ENCODE results near the gene LMO1. TPM values are rescaled to one million over a fixed set of nuclear protein-coding genes. Genes with fewer than 3 reads are reported as not detected.
A peak's percentile ranks its signal among the peaks of the same experiment; 100 is the strongest.

LMO1 gene
- total RNA-seq, result not detected

DNA sequence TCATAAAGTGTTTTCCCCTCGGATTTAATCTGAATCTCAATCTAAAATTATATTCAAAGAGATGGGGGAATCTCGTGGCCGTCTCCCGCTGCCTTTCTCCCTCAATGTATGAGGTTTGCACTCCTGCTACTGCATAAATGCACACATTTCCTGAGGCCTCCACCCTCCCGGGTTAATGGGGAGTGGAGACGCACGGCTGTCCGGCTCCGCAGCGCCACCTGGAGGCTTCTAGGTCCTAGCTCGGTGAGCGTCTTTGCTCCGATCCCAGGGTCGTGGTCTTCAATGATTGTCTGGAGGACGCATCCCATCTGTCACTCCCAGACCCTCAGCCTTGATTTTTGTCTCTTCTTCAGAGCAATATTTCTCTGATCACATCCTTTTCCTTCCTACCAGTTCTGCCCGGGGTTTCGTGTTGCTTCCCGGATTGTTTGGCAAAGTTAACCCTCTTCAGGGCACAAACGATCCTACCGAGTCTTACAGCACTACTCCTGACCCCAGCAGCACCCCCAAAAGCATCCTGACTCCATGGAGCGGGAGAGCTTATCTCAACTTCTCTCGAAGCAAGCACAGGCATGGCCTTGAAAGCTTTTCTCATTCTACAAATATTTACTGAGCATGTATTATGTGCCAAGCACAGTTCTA lies at the start of gene LMO1:
Gene LMO1, minus strand, starts transcription at position 110 of the 642 bp plus-strand sequence. CDS start 516 bp downstream, outside the sequence.
- Mint-ChIP-seq H3K36me3 (no peaks in the 10 kb centered on the region), H3K27ac (no peak within 1 kb of the TSS), H3K9me3 (no peaks in the 10 kb centered on the region)
- ATAC-seq (peak; percentile 80 to 82), DNase-seq (ENCODE audit: low spot score in 2 of 2) (peak; percentile 62 to 84)

DNA sequence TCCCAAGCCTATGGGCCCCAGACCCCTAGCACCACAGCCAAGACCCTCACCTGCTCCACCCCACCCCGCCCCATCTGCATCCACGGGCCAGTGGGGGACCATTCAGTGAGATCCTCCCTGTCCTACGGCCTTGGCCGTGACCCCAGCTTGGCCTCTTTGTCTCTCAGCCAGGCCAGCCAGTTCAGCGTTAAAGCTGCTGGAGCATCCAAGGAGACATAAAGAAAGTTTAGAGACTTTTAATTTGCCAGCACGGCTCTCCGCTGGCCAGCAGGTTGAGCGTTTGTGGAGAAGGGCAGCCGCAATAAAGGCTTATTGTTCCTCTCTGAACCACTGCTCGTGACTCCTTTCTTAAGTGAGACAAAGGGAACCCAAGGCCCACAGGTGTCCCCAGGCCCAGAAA lies 49.3 kb upstream of the LMO1 start:
- no peak for DNase-seq (ENCODE audit: low spot score in 2 of 2)
- no peak for ATAC-seq
- H3K27ac Mint-ChIP-seq, result no peak overlapping the region
- no peaks in the 10 kb centered on the region for H3K36me3 Mint-ChIP-seq
- no peaks in the 10 kb centered on the region for H3K9me3 Mint-ChIP-seq

DNA sequence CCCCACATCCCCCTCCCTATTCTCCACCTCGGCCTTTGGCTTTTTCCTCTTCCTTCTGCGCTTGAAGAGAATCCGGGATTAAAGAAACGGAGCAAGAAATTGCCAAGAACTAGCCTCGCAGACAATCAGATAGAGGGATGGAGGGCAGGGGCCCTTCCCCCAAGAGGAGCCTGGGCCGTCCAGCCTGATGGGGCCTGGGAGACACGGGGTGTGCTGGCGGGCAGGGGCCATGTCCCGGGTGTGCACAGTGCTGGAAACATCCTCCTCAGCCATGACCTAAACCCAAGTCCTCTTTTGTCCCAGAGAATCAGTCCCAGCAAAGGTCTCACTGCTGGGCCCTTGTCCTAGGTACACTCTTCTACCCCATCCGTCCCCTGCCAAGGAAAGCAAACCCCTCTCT lies 47.7 kb upstream of the LMO1 start:
- no peak overlapping the region for H3K27ac Mint-ChIP-seq
- ATAC-seq (no peak), DNase-seq (ENCODE audit: low spot score in 2 of 2) (no peak)
- H3K36me3 Mint-ChIP-seq, result no peaks in the 10 kb centered on the region
- no peaks in the 10 kb centered on the region for H3K9me3 Mint-ChIP-seq

DNA sequence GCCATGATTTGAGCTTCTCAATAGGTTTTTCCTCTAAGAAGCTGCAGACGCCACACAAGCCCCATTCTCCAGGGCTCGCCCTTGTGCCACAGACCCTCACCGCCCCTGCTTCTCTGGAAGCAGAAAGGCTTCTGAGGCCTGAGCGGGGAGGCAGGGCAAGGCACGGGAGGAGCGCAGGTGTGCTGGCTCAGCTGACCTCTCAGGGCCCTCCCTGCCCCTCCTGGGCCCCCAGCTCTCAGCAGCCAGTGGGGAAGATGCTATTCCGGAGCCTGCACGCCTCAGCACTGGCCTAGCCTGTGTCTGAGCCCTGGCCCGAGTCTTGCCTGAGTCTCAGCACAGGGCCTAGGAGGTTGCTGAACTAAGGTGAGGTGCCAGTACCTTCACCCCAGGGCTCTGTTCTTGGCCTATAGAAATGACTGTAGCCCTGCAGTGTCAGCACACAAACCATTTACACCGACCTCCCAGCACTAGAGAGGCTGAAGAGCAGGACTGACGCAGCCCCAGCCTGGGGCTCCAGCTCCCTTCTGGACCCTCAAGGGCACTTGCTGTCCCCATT lies 47.1 kb upstream of the LMO1 start:
- no peak for DNase-seq (ENCODE audit: low spot score in 2 of 2)
- H3K36me3 Mint-ChIP-seq, result no peaks in the 10 kb centered on the region
- no peak overlapping the region for H3K27ac Mint-ChIP-seq
- H3K9me3 Mint-ChIP-seq, result no peaks in the 10 kb centered on the region
- no peak for ATAC-seq

DNA sequence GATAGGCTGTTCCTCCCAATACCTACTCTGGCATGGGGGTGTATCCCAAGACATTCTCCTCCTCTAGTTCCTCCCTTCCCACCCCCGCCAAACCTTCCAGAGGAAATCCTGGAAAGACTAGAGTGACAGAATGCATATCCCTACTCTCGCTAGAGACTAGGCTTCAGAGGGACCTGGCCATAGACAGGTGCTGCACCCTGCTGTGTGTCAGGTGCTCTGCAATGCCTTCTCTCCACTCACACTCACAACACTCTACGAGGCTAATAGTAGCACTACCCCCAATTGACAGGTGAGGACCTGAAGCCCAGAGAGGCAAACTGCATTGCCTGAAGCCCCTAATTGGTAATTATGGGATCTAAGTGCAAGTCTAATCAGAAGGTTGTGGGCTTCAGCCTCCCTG lies 46.2 kb upstream of the LMO1 start:
- DNase-seq (ENCODE audit: low spot score in 2 of 2) (no peak), ATAC-seq (peak in 1 of 2 donors; percentile 43)
- Mint-ChIP-seq H3K36me3 (peaks cover under 1% of the 10 kb centered on the region in 2 donors), H3K27ac (peak overlapping the region in 1 of 2 donors; percentile 55), H3K9me3 (peaks cover under 1 to 2% of the 10 kb centered on the region in 2 donors)

DNA sequence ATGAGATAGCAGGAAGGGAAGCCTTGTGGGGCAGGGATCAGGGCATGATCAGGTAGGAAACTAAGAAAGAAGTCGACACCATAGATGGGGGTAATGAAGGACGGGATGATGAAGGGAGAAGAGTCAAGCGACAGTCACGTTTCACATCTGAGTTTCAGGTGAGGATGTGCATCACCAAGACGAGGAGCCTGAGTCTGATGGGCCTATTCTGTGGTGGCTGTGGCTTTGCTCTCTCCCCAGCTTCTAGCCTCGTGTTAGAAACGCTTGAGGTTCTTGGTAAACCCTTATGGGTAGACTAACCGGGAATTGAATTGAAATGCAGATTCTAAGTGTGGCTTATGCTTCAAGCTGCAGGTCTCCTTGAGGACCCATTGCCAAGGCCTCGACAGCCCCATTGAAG lies 45.6 kb upstream of the LMO1 start:
- Mint-ChIP-seq H3K9me3 (peaks cover 5 to 8% of the 10 kb centered on the region in 2 donors), H3K27ac (no peak overlapping the region), H3K36me3 (peaks cover 6% of the 10 kb centered on the region in 2 donors)
- DNase-seq (ENCODE audit: low spot score in 2 of 2), result no peak
- ATAC-seq, result peak in 1 of 2 donors; percentile 29

DNA sequence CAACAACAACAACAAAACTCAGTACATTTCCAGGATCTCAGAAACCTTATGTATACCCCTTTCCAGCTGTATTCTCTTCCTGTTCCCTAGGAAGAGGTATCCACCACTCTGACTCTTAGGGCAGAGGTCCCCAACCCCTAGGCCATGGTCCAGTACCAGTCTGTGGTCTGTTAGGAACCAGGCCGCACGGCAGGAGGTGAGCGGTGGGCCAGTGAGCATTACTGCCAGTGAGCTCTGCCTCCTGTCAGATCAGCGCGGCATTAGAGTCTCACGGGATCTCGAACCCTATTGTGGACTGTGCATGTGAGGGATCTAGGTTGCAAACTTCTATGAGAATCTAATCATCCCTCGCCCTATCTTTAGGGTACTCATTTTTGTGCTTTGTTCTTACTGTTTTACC lies 43.9 kb upstream of the LMO1 start:
- no peak for DNase-seq (ENCODE audit: low spot score in 2 of 2)
- Mint-ChIP-seq H3K9me3 (peaks cover 9 to 15% of the 10 kb centered on the region in 2 donors), H3K36me3 (peaks cover 6 to 8% of the 10 kb centered on the region in 2 donors), H3K27ac (no peak overlapping the region)
- no peak for ATAC-seq

DNA sequence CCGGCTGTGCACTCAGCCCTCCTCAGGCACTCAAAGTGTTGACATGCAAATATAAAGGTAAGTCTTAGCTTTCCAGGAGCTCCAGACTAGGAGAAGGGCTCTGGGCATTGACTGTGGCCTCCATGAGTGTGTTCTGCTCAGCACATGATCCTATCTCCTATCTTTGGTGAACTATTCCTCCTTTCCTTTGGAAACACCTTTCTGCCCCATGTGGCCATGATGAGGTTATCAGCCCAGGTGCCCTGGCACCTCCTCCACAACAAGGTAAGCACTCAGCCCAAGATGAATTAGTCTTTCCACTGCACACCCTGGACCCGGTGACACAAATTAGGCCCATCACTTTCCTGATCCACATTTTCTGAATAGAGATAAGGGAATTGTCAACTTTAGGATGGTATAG lies 37.9 kb upstream of the LMO1 start:
- Mint-ChIP-seq H3K27ac (no peak overlapping the region), H3K9me3 (peaks cover 14 to 24% of the 10 kb centered on the region in 2 donors), H3K36me3 (peaks cover 8 to 14% of the 10 kb centered on the region in 2 donors)
- DNase-seq (ENCODE audit: low spot score in 2 of 2) (no peak), ATAC-seq (no peak)

DNA sequence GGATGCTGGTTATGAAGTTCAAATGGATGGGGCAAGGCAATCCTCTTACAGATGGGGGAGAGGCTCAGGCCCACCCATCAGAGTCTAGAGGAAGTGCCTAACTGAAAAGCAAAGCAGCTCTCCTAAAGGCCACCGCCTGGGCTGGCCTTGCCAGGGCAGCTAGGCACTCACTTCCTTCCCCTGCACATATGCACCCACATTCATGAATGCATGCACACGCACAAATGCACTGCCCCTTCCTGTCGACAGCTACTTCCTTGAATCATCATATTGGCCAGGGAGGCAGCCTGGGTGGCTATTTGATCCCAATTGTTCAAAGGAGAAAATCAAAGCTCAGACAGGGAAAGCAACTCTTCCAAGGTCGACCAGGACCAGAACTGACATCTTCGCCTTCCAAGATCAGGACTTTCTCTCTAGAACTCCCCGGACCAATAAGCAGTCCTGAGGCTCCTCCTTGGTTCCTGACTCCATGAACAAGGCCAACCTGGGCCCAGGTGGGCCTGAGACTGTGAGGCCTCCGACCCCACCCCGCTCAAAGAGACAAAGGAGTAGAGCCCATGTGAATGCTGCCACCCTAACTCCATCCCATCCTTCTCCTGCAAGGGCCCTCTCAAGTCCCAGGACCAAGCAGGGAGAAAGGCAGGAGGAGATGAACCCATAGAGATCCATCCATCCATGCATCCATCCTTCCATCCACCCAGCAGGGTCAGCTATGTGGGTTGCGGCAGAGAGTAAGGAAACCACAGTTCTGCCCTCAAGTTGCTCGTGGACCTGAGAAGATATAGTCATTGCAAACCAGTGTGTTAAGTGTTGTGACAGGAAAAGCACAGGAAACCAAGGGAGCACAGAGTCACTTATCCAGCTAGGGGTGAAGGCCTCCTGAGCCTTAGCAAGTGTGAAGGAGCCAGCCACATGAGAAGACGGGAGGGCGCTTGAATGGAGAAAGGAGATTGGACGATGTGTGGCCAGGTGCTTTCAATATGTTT lies 35.4 kb upstream of the LMO1 start:
- Mint-ChIP-seq H3K27ac (no peak overlapping the region), H3K36me3 (peaks cover 0 to 7% of the 10 kb centered on the region in 2 donors), H3K9me3 (peaks cover 9 to 15% of the 10 kb centered on the region in 2 donors)
- ATAC-seq, result no peak
- DNase-seq (ENCODE audit: low spot score in 2 of 2), result peak in 1 of 2 donors; percentile 35

DNA sequence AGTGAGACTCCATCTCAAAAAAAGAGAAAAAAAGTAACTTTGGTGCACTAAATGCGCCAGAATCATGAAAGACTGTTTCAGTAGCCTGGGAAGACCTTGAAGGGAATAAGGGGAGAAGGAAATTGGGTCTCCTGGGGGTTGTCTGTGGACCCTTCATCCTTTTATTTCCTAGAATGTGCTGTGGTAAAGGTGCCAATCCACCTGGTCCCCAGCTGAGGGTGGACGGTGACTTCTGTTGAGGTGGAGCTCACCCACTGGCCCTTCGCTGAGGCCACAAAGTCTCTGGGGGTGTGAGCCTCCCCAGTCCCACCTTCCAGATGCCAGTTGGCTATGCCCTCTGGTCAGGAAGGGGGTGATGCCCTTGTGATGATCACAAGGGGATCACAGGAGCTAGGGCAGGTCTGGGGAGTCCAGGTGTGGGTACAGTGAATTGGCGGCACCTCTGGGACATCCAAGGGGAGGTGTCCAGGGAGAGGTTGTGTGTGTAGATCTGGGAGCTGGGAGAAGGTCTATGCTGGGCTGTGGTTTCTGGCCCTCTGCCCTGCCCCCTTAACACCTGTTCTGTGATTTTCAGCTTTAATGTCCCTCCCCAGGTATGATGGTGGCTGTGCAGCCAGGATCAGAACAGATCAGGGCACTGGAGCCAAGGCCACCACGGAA lies 34.2 kb upstream of the LMO1 start:
- Mint-ChIP-seq H3K9me3 (peaks cover 8 to 13% of the 10 kb centered on the region in 2 donors), H3K36me3 (peaks cover 0 to 7% of the 10 kb centered on the region in 2 donors), H3K27ac (no peak overlapping the region)
- DNase-seq (ENCODE audit: low spot score in 2 of 2), result peak in 1 of 2 donors; percentile 34
- no peak for ATAC-seq

DNA sequence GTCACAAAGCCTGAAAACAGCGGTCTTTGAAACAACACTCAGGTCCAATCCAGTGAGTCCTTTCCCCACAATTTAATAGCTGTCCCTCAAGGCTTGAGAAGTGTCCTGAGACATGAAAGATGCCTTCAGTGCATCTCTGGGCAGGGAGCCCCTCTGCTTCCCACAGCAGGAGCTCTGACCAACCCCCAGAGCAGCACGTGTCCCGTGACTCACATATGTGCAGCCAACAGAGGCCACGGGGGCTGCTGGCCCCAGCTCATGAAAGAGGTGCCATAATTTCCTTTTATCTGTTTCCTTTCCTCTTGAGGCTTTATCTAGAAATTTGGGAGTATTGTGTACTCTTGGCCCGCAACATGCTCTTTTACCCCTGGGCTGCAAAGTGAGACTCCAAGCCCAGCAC lies 33.2 kb upstream of the LMO1 start:
- H3K27ac Mint-ChIP-seq, result no peak overlapping the region
- H3K36me3 Mint-ChIP-seq, result peaks cover 0 to 3% of the 10 kb centered on the region in 2 donors
- DNase-seq (ENCODE audit: low spot score in 2 of 2) (peak in 1 of 2 donors; percentile 11), ATAC-seq (no peak)
- peaks cover 0 to 3% of the 10 kb centered on the region in 2 donors for H3K9me3 Mint-ChIP-seq

DNA sequence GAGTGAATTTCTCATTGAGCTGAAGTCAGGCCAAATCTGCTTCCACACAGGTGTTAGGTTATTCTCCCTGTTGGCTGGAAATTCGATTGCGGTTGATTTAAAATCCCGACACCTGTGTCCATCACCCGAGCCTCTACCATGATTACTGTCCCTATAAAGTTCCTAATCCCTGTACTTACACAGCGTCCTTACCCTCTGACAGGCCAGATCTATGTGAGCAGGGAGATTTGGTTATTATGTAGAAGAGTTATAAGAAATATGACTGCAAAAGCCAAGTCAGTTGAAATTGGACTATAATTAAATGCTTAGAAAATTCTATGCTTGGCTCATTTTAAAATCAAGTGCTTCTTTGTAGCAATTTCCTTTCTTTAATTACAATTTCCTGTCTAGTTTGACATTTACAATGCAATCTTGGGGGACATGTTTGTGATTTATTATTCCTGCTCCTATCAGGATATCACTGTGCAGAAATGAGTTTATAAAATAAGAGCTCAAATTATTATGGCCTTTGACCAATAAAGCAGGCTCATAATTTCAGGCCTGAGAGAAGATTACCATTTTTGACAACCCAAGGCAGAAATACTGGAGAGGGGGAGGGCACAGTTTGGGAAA lies 32.5 kb upstream of the LMO1 start:
- ATAC-seq (no peak), DNase-seq (ENCODE audit: low spot score in 2 of 2) (no peak)
- no peaks in the 10 kb centered on the region for H3K36me3 Mint-ChIP-seq
- H3K27ac Mint-ChIP-seq, result no peak overlapping the region
- H3K9me3 Mint-ChIP-seq, result peaks cover 0 to 3% of the 10 kb centered on the region in 2 donors

DNA sequence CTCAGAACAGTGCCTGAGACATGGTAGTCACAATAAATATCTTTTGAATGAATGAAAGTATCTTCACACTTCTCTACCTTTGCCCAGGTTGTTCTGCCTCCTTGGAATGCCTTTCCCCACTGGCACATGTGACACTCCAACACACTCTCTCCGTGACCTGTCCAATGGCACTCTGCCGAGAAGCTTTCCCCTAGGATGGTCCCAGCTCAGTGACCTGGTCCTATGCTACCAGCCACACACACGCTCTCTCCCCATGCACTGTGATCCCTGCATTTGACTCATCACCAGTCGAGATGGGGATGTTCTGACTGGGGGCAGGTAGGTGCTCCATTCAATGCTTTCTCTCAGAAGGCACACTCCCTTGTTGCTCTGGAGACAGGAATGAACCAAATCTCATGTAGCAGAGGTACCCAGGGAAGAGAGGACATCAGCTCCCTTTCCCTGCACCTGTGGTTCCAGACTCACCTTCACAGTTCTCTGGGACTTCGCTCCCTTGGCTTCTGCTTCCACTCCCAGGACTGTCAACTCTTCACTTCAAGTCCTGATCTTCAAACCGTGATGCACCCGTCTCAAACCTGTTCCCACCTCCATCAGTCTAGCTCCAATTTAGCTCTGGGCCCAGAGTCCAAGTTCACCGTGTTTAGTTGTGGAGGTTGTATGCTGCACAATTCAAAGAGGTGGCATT lies 30.7 kb upstream of the LMO1 start:
- Mint-ChIP-seq H3K9me3 (no peaks in the 10 kb centered on the region), H3K36me3 (no peaks in the 10 kb centered on the region), H3K27ac (no peak overlapping the region)
- peak in 1 of 2 donors; percentile 34 for DNase-seq (ENCODE audit: low spot score in 2 of 2)
- ATAC-seq, result no peak

DNA sequence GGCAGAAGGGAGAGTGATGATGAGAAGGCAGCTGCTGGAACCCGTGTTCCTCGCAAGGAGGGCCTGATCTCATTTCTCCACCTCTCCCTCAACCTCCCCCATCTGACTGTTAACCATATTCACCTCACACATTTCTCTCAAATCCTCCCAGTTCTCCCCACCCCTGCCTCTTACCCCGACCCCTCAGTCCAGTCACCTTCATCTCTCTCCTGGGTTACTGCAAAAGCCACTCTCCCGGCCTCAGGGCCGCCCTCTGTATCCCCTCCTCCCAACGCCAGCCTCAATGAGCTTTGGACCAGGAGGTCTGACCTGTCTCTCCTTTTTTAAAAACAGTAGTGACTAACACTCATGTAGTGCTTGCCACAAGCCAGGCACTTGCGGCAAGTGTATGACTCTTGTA lies 29.5 kb upstream of the LMO1 start:
- no peak overlapping the region for H3K27ac Mint-ChIP-seq
- ATAC-seq (no peak), DNase-seq (ENCODE audit: low spot score in 2 of 2) (peak in 1 of 2 donors; percentile 6)
- H3K9me3 Mint-ChIP-seq, result no peaks in the 10 kb centered on the region
- H3K36me3 Mint-ChIP-seq, result no peaks in the 10 kb centered on the region

DNA sequence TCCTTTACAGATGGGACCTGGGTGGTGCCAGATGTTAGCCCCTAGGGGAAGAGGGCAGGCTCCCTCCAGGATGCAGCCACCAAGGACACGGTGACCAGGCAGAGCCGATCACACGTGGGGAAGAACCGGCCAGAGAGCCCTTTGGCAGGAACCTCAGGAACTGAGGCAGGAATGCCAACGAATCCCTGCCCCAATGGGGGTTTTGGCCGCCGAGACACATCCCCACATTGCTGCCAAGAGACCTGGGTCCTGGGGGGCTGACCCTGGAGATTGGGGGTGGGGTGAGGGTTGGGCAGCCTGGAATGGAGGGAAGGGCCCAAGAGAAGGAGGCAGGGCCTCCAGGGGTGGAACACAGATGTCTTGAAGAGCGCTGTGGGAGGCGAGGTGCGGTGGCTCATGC lies 28.7 kb upstream of the LMO1 start:
- no peaks in the 10 kb centered on the region for H3K36me3 Mint-ChIP-seq
- no peak overlapping the region for H3K27ac Mint-ChIP-seq
- no peaks in the 10 kb centered on the region for H3K9me3 Mint-ChIP-seq
- DNase-seq (ENCODE audit: low spot score in 2 of 2) (no peak), ATAC-seq (no peak)

Data from activated naive CD4-positive, alpha-beta T cell treated with anti-CD3 and anti-CD28 coated beads, Interleukin-2, amount 50 U/mL, for 72 hours (primary cell).